Measurements from ENCODE around the gene RIIAD1. TPM values are rescaled to one million over a fixed set of nuclear protein-coding genes. Genes with fewer than 3 reads are reported as not detected.

Gene RIIAD1
- total and polyA plus RNA-seq, 7 donors = 0.39 to 11.4 TPM; not detected in 5

DNA sequence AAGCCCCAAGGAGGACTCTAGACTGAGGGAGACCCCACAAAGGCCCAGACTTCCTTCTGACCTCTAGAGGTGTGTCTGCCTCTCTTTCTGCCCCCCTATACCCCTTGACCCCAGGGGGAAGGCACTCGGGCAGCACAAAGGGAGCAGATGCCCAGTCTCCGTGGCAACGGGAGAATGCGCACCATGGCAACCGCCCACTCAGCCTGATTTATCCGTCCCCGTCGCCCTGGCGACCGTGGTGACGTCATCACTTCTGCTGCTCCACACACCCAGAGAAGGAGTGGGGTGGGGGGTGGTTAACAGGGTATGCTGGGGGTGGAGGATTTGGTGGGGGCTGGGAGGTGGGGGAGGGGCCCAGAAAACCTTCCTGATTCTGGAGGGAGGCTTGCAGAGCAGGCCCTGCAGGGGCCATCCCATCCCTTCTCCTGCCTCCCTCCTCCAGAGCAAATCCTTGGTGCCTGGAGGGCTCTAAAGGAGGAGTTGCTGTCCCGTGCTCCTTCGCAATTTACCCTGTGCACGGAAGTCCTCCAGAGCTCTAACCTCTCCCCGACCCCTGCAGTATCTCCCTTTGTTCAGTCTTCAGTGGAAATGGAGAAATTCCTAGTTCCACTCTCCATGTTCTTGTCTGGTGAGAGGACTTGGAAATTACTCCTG lies 11.0 kb upstream of the RIIAD1 start:
- H3K27ac ChIP-seq = no peak overlapping the region
- intact Hi-C loops (cut with DNase I) = no loop called here

DNA sequence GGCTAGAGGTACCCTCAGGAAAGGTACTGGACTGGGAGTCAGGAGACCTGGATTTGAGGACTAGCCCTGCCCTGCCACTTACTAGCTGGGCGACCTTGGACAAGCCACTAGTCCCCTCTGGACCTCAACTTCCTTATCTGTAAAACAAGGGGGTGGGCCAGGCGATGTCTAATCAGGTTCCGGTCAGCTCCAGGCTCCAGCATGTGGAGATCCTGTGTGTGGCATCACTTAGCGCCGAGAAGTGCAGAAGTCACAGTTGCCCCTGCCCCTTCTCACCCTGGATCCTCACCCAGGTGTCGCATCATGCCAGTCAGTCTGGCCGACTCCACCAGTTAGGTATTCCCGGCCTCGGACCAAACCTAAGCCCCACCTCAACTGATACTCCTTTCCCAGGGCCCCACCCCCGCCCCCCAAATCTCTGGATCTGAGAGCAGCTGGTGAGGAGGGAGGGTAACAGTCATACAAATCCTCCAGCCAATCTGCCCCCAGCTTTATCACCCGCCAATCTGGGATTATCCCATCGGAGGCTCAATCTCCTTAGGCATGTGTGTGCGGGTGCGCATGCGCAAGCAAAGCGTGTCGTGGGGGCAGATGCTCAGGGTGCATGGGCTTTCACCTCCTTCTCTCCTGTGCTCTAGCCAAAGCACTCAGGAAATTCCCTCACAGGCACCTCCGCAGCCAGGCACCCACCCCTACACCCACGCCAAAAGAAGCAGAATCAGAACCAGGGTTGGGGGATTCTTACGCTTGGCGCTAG lies 10.1 kb upstream of the RIIAD1 start:
- H3K4me1 ChIP-seq = peaks cover 0 to under 1% (median under 1%) of the 10 kb centered on the region in 4 donors
- no peaks in the 10 kb centered on the region for H3K9me3 ChIP-seq
- no peak for TF ChIP-seq POLR2AphosphoS5 (IDR thresholded peaks at IDR 0.05)
- TF ChIP-seq, protein P1, sequence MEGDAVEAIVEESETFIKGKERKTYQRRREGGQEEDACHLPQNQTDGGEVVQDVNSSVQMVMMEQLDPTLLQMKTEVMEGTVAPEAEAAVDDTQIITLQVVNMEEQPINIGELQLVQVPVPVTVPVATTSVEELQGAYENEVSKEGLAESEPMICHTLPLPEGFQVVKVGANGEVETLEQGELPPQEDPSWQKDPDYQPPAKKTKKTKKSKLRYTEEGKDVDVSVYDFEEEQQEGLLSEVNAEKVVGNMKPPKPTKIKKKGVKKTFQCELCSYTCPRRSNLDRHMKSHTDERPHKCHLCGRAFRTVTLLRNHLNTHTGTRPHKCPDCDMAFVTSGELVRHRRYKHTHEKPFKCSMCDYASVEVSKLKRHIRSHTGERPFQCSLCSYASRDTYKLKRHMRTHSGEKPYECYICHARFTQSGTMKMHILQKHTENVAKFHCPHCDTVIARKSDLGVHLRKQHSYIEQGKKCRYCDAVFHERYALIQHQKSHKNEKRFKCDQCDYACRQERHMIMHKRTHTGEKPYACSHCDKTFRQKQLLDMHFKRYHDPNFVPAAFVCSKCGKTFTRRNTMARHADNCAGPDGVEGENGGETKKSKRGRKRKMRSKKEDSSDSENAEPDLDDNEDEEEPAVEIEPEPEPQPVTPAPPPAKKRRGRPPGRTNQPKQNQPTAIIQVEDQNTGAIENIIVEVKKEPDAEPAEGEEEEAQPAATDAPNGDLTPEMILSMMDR (IDR thresholded peaks at IDR 0.05) = no peak
- no peak for TF ChIP-seq POLR2A (IDR thresholded peaks at IDR 0.05)
- TF ChIP-seq EP300 (IDR thresholded peaks at IDR 0.05) = no peak
- no peak for DNase-seq
- H3K36me3 ChIP-seq = no peaks in the 10 kb centered on the region
- no peak overlapping the region for H3K4me3 ChIP-seq
- intact Hi-C loops (cut with DNase I) = no loop called here
- peaks cover 3 to 22% (median 9%) of the 10 kb centered on the region in 3 donors for H3K27me3 ChIP-seq
- WGBS, 2 donors = 90 to 94% methylated on average over 21 of the region's 21 CpGs
- no peak overlapping the region for H3K27ac ChIP-seq

More for the DNA sequence above, 11.0 kb upstream of the RIIAD1 start:
- Histone ChIP-seq H3K36me3 (no peaks in the 10 kb centered on the region), H3K27me3 (peaks cover 0 to 13% (median 0%) of the 10 kb centered on the region in 3 donors), H3K4me3 (no peak overlapping the region), H3K9me3 (no peaks in the 10 kb centered on the region), H3K4me1 (no peaks in the 10 kb centered on the region)
- TF ChIP-seq POLR2A (IDR thresholded peaks at IDR 0.05) (no peak), POLR2AphosphoS5 (IDR thresholded peaks at IDR 0.05) (no peak), EP300 (IDR thresholded peaks at IDR 0.05) (no peak)
- TF ChIP-seq, protein P1 (IDR thresholded peaks at IDR 0.05) = no peak
- WGBS, 2 donors = 70 to 84% methylated on average over 15 of the region's 15 CpGs
- no peak for DNase-seq

DNA sequence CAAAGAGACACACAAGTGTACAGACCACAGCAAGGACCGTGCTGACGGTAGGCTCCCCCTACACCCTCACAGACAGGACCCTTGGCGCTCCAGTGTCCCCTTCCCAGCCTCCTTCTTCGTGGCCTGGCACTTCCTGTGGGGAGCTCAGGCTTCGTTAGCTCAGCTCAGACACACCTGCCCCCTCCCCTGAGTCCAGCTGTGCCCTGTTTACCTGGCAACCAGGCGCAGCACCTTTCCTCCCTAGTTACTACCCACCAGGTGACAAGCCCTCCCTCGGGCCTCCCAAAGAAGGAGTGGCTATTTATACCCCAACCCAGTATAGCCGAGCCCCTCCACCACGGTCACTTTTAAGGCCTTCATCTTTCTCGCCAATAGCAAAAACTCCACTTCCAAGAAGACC lies 9.4 kb upstream of the RIIAD1 start:
- no peaks in the 10 kb centered on the region for H3K36me3 ChIP-seq
- H3K27ac ChIP-seq = no peak overlapping the region
- peaks cover 0 to 8% (median 6%) of the 10 kb centered on the region in 4 donors for H3K4me1 ChIP-seq
- peaks cover 11 to 30% (median 16%) of the 10 kb centered on the region in 3 donors for H3K27me3 ChIP-seq
- WGBS, 2 donors = 40 to 55% methylated on average over 10 of the region's 10 CpGs
- intact Hi-C loops (cut with DNase I) = no loop called here
- H3K9me3 ChIP-seq = no peaks in the 10 kb centered on the region
- TF ChIP-seq POLR2AphosphoS5 (IDR thresholded peaks at IDR 0.05) (no peak), POLR2A (IDR thresholded peaks at IDR 0.05) (no peak), EP300 (IDR thresholded peaks at IDR 0.05) (no peak)
- TF ChIP-seq, protein P1 (IDR thresholded peaks at IDR 0.05) = no peak
- H3K4me3 ChIP-seq = no peak overlapping the region
- no peak for DNase-seq

DNA sequence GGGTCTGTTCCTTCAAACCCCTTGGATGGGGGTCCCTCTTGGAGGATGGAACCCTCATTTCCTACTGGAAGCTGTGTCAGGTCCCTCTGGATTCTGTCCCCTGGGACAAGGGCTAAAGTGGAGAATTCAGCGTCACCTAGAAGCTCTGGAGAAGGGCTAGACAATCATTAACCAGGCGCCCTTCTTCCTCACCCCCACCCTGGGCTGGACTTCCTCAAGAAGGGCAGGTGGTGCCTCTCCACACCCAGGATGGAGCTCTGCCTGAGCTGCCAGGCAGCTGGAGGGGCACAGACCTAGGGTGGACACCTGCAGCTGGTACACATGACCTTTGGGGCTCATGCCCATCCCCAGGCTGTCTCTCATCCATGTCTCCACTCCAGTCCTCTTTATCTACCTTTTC lies 8.3 kb upstream of the RIIAD1 start:
- H3K36me3 ChIP-seq = no peaks in the 10 kb centered on the region
- no peak for TF ChIP-seq POLR2A (IDR thresholded peaks at IDR 0.05)
- TF ChIP-seq EP300 (IDR thresholded peaks at IDR 0.05) = no peak
- TF ChIP-seq, protein P1 (IDR thresholded peaks at IDR 0.05) = no peak
- TF ChIP-seq POLR2AphosphoS5 (IDR thresholded peaks at IDR 0.05) = no peak
- WGBS, 2 donors = 19 to 53% methylated on average over 2 of the region's 2 CpGs
- intact Hi-C loops (cut with DNase I) = no loop called here
- no peak for DNase-seq
- peaks cover 11 to 38% (median 16%) of the 10 kb centered on the region in 3 donors for H3K27me3 ChIP-seq
- H3K9me3 ChIP-seq = no peaks in the 10 kb centered on the region
- H3K27ac ChIP-seq = no peak overlapping the region
- H3K4me1 ChIP-seq = peaks cover 0 to 17% (median 12%) of the 10 kb centered on the region in 4 donors
- H3K4me3 ChIP-seq = no peak overlapping the region

Data from sigmoid colon (tissue), 7 donors.